ENCODE measurements around the gene MESD. TPM values are rescaled to one million over a fixed set of nuclear protein-coding genes. Genes with fewer than 3 reads are reported as not detected.
A peak's percentile ranks its signal among the peaks of the same experiment; 100 is the strongest.

Gene MESD
- total and polyA plus RNA-seq, 9 of the 15 experiments (the other 6 are each of a cell fraction or from before 2014, with no cell fraction given) = 11.3 to 39.7 (median 22.8) TPM

DNA sequence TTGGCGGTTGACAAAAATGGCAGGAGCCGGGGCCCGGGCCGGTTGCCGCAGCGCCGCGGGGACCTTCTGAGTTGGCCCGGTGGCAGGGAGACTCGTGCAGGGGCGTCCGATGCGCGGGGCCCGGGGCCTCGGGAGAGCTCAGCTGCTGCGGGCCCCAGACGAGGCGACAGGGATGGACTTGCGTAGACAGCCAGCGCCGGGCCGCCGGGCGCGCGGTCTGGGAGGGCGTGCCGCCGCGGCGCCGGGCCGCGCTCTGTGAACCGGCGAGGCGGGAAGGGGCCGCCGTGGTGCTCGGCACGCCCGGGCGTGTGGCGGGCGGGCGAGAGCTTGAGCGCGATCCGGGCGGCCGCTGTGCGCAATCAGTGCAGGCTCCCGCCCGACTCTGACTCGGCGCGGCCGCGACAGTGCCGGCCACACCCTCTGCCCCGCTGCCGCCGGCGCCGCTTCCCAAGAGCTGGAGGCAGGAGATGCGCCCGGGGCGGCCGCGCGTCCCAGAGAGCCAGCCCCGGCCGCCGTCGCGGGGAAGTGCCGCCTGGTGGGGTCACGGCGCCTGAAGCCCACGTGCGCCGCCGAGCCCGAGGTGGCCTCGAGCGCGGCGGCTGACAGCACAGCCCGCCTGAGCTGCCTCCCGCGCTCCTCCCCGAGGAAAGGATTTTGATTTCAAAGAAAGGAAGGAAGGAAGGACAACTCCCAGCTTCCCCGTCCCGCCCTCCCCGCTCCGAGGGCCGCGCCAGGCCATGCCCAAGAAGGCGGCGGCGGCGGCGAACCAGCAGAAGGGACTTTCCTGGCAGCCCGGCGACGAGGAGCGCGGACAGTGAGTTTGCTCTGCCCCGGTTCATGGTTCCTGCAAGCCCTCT, 11.8 kb upstream of the MESD start (continued):
- TF ChIP-seq, protein P1, sequence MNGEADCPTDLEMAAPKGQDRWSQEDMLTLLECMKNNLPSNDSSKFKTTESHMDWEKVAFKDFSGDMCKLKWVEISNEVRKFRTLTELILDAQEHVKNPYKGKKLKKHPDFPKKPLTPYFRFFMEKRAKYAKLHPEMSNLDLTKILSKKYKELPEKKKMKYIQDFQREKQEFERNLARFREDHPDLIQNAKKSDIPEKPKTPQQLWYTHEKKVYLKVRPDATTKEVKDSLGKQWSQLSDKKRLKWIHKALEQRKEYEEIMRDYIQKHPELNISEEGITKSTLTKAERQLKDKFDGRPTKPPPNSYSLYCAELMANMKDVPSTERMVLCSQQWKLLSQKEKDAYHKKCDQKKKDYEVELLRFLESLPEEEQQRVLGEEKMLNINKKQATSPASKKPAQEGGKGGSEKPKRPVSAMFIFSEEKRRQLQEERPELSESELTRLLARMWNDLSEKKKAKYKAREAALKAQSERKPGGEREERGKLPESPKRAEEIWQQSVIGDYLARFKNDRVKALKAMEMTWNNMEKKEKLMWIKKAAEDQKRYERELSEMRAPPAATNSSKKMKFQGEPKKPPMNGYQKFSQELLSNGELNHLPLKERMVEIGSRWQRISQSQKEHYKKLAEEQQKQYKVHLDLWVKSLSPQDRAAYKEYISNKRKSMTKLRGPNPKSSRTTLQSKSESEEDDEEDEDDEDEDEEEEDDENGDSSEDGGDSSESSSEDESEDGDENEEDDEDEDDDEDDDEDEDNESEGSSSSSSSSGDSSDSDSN (IDR thresholded peaks at IDR 0.05; ENCODE audit: borderline replicate concordance in 1 of 2, low read depth in 2 of 2, low read length in 2 of 2) = peak in 1 of 2 experiments; percentile 48; a peak in 1 of 4 replicates
- no peak; the same call in 1 of the 2 replicates for TF ChIP-seq POLR2A (conservative IDR thresholded peaks at IDR 0.05)
- TF ChIP-seq MGA (IDR thresholded peaks at IDR 0.05) = no peak; the same call in 1 of the 2 replicates
- no peak for TF ChIP-seq NCOA6 (IDR thresholded peaks at IDR 0.05)
- TF ChIP-seq ZNF263 (CRISPR knock-in tag; IDR thresholded peaks at IDR 0.05; ENCODE audit: borderline replicate concordance) = no peak
- TF ChIP-seq ZNF76 (CRISPR knock-in tag; IDR thresholded peaks at IDR 0.05; ENCODE audit: borderline replicate concordance) = no peak
- TF ChIP-seq DPF2 (IDR thresholded peaks at IDR 0.05) = no peak
- no peak for TF ChIP-seq ZNF282 (CRISPR knock-in tag; IDR thresholded peaks at IDR 0.05)
- TF ChIP-seq LCOR (CRISPR knock-in tag; IDR thresholded peaks at IDR 0.05) = no peak
- TF ChIP-seq, protein P2, sequence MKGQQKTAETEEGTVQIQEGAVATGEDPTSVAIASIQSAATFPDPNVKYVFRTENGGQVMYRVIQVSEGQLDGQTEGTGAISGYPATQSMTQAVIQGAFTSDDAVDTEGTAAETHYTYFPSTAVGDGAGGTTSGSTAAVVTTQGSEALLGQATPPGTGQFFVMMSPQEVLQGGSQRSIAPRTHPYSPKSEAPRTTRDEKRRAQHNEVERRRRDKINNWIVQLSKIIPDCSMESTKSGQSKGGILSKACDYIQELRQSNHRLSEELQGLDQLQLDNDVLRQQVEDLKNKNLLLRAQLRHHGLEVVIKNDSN (CRISPR knock-in tag; IDR thresholded peaks at IDR 0.05) = no peak; the same call in 1 of the 2 replicates
- no peak for TF ChIP-seq SMARCE1 (IDR thresholded peaks at IDR 0.05)
- no peak for TF ChIP-seq ZNF274 (IDR thresholded peaks at IDR 0.05; ENCODE audit: borderline replicate concordance, low read depth, low read length)
- TF ChIP-seq FOXM1 (IDR thresholded peaks at IDR 0.05; ENCODE audit: low read depth) = no peak
- TF ChIP-seq FOXM1 (CRISPR knock-in tag; IDR thresholded peaks at IDR 0.05; ENCODE audit: low read depth) = no peak
